Trophoblast cell (in vitro differentiated cells and primary cell): ENCODE results near the gene PADI2.

ENCODE experiments used
- DNase-seq, 2 donors: peaks; one replicate each; pipeline ENCODE4 v3.0.0-alpha.2; 2016
- H2AFZ ChIP-seq: 2 replicates; pipeline ENCODE4 v1.6.1; 2013; ENCODE audit warnings: low read length, moderate library complexity, mild to moderate bottlenecking; ENCODE audit not compliant: insufficient read depth, poor library complexity
- H2AK5ac ChIP-seq: 2 replicates; pipeline ENCODE4 v1.6.1; 2013; ENCODE audit warnings: mild to moderate bottlenecking, low read length
- H2BK120ac ChIP-seq: 2 replicates; pipeline ENCODE4 v1.6.1; 2013; ENCODE audit warnings: low read length, mild to moderate bottlenecking, moderate library complexity; ENCODE audit not compliant: insufficient read depth, poor library complexity
- H2BK12ac ChIP-seq: 2 replicates; pipeline ENCODE4 v1.6.1; 2013; ENCODE audit warnings: mild to moderate bottlenecking, low read length, moderate library complexity
- H2BK5ac ChIP-seq: 2 replicates; pipeline ENCODE4 v1.6.1; 2013; ENCODE audit warnings: low read length, low read depth, moderate library complexity, mild to moderate bottlenecking; ENCODE audit not compliant: poor library complexity
- H3K14ac ChIP-seq: 2 replicates; pipeline ENCODE4 v1.6.1; 2013; ENCODE audit warnings: mild to moderate bottlenecking, low read length
- H3K18ac ChIP-seq: 2 replicates; pipeline ENCODE4 v1.6.1; 2013; ENCODE audit warnings: mild to moderate bottlenecking, low read length
- H3K23ac ChIP-seq: 2 replicates; pipeline ENCODE4 v1.6.1; 2013; ENCODE audit warnings: low read length
- H3K27ac ChIP-seq: 2 replicates; pipeline ENCODE4 v1.5.1; 2013; ENCODE audit warnings: low read depth, mild to moderate bottlenecking, inconsistent platforms, low read length, moderate library complexity
- H3K27me3 ChIP-seq: 2 replicates; pipeline ENCODE4 v1.6.1; 2013; ENCODE audit warnings: inconsistent platforms, mild to moderate bottlenecking, low read length, moderate library complexity; ENCODE audit not compliant: insufficient read depth
- H3K36me3 ChIP-seq, 2 experiments: 1 replicate in 1 of 2; 2 replicates in 1 of 2; pipeline ENCODE4 v1.6.1; 2013; ENCODE audit warnings: low read length in 2 of 2, mild to moderate bottlenecking in 2 of 2, moderate library complexity in 1 of 2; ENCODE audit not compliant: insufficient read depth in 2 of 2, control insufficient read depth in 1 of 2
- H3K4ac ChIP-seq: 2 replicates; pipeline ENCODE4 v1.6.1; 2013; ENCODE audit warnings: low read depth, mild to moderate bottlenecking, low read length, moderate library complexity
- H3K4me1 ChIP-seq, 2 experiments: 1 replicate in 1 of 2; 2 replicates in 1 of 2; pipeline ENCODE4 v1.6.1; 2013; ENCODE audit warnings: low read length in 2 of 2, mild to moderate bottlenecking in 2 of 2, moderate library complexity in 1 of 2; ENCODE audit not compliant: insufficient read depth in 2 of 2, control insufficient read depth in 1 of 2
- H3K4me2 ChIP-seq: 2 replicates; pipeline ENCODE4 v1.6.1; 2013; ENCODE audit warnings: inconsistent platforms, mild to moderate bottlenecking, low read length, moderate library complexity
- H3K4me3 ChIP-seq: 2 replicates; pipeline ENCODE4 v1.5.1; 2013; ENCODE audit warnings: mild to moderate bottlenecking, low read depth, low read length, inconsistent platforms
- H3K79me1 ChIP-seq: one replicate; pipeline ENCODE4 v1.6.1; 2013; ENCODE audit warnings: low read length
- H3K79me2 ChIP-seq: 2 replicates; pipeline ENCODE4 v1.6.1; 2013; ENCODE audit warnings: low read length, mild to moderate bottlenecking; ENCODE audit not compliant: control insufficient read depth, insufficient read depth, poor library complexity
- H3K9ac ChIP-seq: 2 replicates; pipeline ENCODE4 v1.6.1; 2013; ENCODE audit warnings: mild to moderate bottlenecking, low read length
- H3K9me3 ChIP-seq: 2 replicates; pipeline ENCODE4 v1.6.1; 2013; ENCODE audit warnings: low read depth, mild to moderate bottlenecking, control low read depth, inconsistent platforms, low read length; ENCODE audit not compliant: insufficient read depth
- H4K12ac ChIP-seq: 2 replicates; pipeline ENCODE4 v1.6.1; 2013; ENCODE audit warnings: low read depth, mild to moderate bottlenecking, low read length, moderate library complexity
- H4K8ac ChIP-seq: 2 replicates; pipeline ENCODE4 v1.6.1; 2013; ENCODE audit warnings: low read depth, mild to moderate bottlenecking, low read length, moderate library complexity
- H4K91ac ChIP-seq: one replicate; pipeline ENCODE4 v1.6.1; 2013; ENCODE audit warnings: low read depth, mild to moderate bottlenecking, low read length, moderate library complexity
- WGBS: extraction: QIAGEN DNeasy Blood & Tissue Kit; methylation state at CpG from one replicate; pipeline ENCODE4 v1.1.7; 2013; ENCODE audit warnings: missing lambda C conversion rate; ENCODE audit not compliant: insufficient read length, insufficient coverage; ENCODE audit errors: extremely low coverage; 5-methylcytosine and 5-hydroxymethylcytosine counted together

The PADI2 gene

DNA sequence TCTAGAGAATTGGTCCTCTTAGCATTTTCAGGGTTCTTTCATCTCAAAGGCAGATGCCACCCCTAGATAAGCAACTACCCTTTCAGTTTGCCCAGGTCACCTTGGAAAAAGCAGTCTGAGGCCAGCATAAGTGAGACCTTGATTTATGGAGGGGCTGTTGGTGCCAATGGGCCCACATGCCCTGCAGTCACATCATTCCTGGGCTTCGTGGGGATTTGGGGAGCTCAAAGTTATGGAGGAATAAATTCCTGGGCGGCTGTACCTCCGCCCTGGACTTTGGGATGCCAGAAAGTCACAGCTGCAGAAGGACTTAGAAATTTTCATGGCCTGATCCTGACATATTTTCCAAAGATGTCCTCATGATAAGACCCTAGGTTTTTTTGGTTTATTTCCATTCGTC lies 62.7 kb downstream of the PADI2 start:
- Histone ChIP-seq H3K27me3 (no peaks in the 10 kb centered on the region), H2AK5ac (no peak overlapping the region), H2BK12ac (no peak overlapping the region), H3K9me3 (peaks cover 2% of the 10 kb centered on the region), H4K91ac (no peak overlapping the region), H3K36me3 (no peaks in the 10 kb centered on the region), H3K4me2 (no peak overlapping the region), H3K79me1 (peaks cover 2% of the 10 kb centered on the region), H4K12ac (no peak overlapping the region), H3K4me1 (peaks cover 0 to 7% of the 10 kb centered on the region in 2 experiments), H4K8ac (no peak overlapping the region), H3K18ac (no peak overlapping the region), H2BK5ac (no peak overlapping the region), H3K79me2 (peaks cover 7% of the 10 kb centered on the region), H3K14ac (no peak overlapping the region), H3K4me3 (no peak overlapping the region), H3K27ac (no peak overlapping the region), H3K23ac (no peak overlapping the region), H2BK120ac (no peak overlapping the region), H2AFZ (no peak overlapping the region), H3K9ac (no peak overlapping the region), H3K4ac (no peak overlapping the region)
- DNase-seq: no peak
- no CpG with 5 or more reads among the region's 4 CpGs for WGBS

GRCh38 chr1:17055801-17056200 lies 63.5 kb downstream of the PADI2 start:
- Histone ChIP-seq H3K4ac (no peak overlapping the region), H2AFZ (no peak overlapping the region), H3K4me2 (no peak overlapping the region), H2BK12ac (no peak overlapping the region), H3K23ac (no peak overlapping the region), H3K4me3 (no peak overlapping the region), H2BK120ac (no peak overlapping the region), H3K4me1 (peaks cover 0 to 7% of the 10 kb centered on the region in 2 experiments), H2AK5ac (no peak overlapping the region), H2BK5ac (no peak overlapping the region), H3K27ac (no peak overlapping the region), H3K18ac (no peak overlapping the region), H3K27me3 (no peaks in the 10 kb centered on the region), H3K14ac (no peak overlapping the region), H4K91ac (no peak overlapping the region), H3K9me3 (peaks cover 2% of the 10 kb centered on the region), H3K79me1 (peaks cover 2% of the 10 kb centered on the region), H4K12ac (no peak overlapping the region), H3K36me3 (no peaks in the 10 kb centered on the region), H4K8ac (no peak overlapping the region), H3K79me2 (peaks cover 7% of the 10 kb centered on the region), H3K9ac (no peak overlapping the region)
- WGBS: no CpG with 5 or more reads among the region's 7 CpGs
- DNase-seq: no peak

GRCh38 chr1:17053685-17054410 lies 65.4 kb downstream of the PADI2 start, which contains the start of gene SDHB:
Gene SDHB, minus strand, starts transcription at chr1:17054032. Its CDS starts 13 bp downstream, at chr1:17054019.
- H3K27me3 ChIP-seq: no peaks in the 10 kb centered on the region
- peak within 1 kb of the TSS; percentile 94 for H3K14ac ChIP-seq
- no peak within 1 kb of the TSS for H3K23ac ChIP-seq
- peaks cover 7% of the 10 kb centered on the region for H3K79me2 ChIP-seq
- peak within 1 kb of the TSS; percentile 67 for H2BK5ac ChIP-seq
- peak within 1 kb of the TSS; percentile 100 for H3K4me2 ChIP-seq
- peak within 1 kb of the TSS; percentile 74 for H3K27ac ChIP-seq
- H3K4ac ChIP-seq: peak within 1 kb of the TSS; percentile 99
- H4K8ac ChIP-seq: peak within 1 kb of the TSS; percentile 95
- peak within 1 kb of the TSS; percentile 80 for H4K91ac ChIP-seq
- peaks cover 0 to 7% of the 10 kb centered on the region in 2 experiments for H3K4me1 ChIP-seq
- H4K12ac ChIP-seq: peak within 1 kb of the TSS; percentile 78
- H3K9ac ChIP-seq: peak within 1 kb of the TSS; percentile 91
- H2BK12ac ChIP-seq: no peak within 1 kb of the TSS
- H3K36me3 ChIP-seq: peaks cover 7 to 9% of the 10 kb centered on the region in 2 experiments
- peak within 1 kb of the TSS; percentile 90 for H3K4me3 ChIP-seq
- H2AK5ac ChIP-seq: peak within 1 kb of the TSS; percentile 55
- H3K79me1 ChIP-seq: peaks cover 2% of the 10 kb centered on the region
- peak; percentile 97 to 99 for DNase-seq
- H2BK120ac ChIP-seq: peak within 1 kb of the TSS; percentile 70
- peaks cover 2% of the 10 kb centered on the region for H3K9me3 ChIP-seq
- peak within 1 kb of the TSS; percentile 82 for H3K18ac ChIP-seq
- H2AFZ ChIP-seq: peak within 1 kb of the TSS; percentile 21
- WGBS: no CpG with 5 or more reads among the region's 44 CpGs

GRCh38 chr1:17053086-17053684 lies 66.1 kb downstream of the PADI2 start:
- no CpG with 5 or more reads among the region's 12 CpGs for WGBS

More at GRCh38 chr1:17053086-17053684, 66.1 kb downstream of the PADI2 start:
- H2BK120ac ChIP-seq: peak overlapping the region; percentile 70
- peak overlapping the region; percentile 38 for H2AK5ac ChIP-seq
- H4K8ac ChIP-seq: peak overlapping the region; percentile 95
- H2BK12ac ChIP-seq: no peak overlapping the region
- no peak overlapping the region for H4K12ac ChIP-seq
- H3K27ac ChIP-seq: no peak overlapping the region
- peaks cover 0 to 7% of the 10 kb centered on the region in 2 experiments for H3K4me1 ChIP-seq
- peak overlapping the region; percentile 94 for H3K14ac ChIP-seq
- no peak overlapping the region for H2BK5ac ChIP-seq
- peak overlapping the region; percentile 90 for H3K4me3 ChIP-seq
- H3K9me3 ChIP-seq: peaks cover 2% of the 10 kb centered on the region
- no peak overlapping the region for H3K23ac ChIP-seq
- peaks cover 7% of the 10 kb centered on the region for H3K79me2 ChIP-seq
- H3K4me2 ChIP-seq: peak overlapping the region; percentile 100
- peak overlapping the region; percentile 91 for H3K9ac ChIP-seq
- peaks cover 2% of the 10 kb centered on the region for H3K79me1 ChIP-seq
- H3K36me3 ChIP-seq: peaks cover 7 to 9% of the 10 kb centered on the region in 2 experiments
- H3K18ac ChIP-seq: peak overlapping the region; percentile 41
- H3K27me3 ChIP-seq: no peaks in the 10 kb centered on the region
- DNase-seq: no peak
- no peak overlapping the region for H2AFZ ChIP-seq
- H4K91ac ChIP-seq: peak overlapping the region; percentile 80
- H3K4ac ChIP-seq: peak overlapping the region; percentile 99
